ENCODE results near the gene PDE6A. TPM values are rescaled to one million over a fixed set of nuclear protein-coding genes. Genes with fewer than 3 reads are reported as not detected.
"Not testable (repeated sequence)": the region's sequence is repeated elsewhere in the genome, so short reads cannot be mapped to it uniquely, and the experiment has no call there.

Gene PDE6A
- total RNA-seq, 1 donor from 2014 or later: not detected

- no peak for DNase-seq
Observed at GRCh38 chr5:149951138-149951749, 6.7 kb upstream of the PDE6A start.

GRCh38 chr5:149948993-149949392 lies 4.4 kb upstream of the PDE6A start:
- DNase-seq: no peak

DNA sequence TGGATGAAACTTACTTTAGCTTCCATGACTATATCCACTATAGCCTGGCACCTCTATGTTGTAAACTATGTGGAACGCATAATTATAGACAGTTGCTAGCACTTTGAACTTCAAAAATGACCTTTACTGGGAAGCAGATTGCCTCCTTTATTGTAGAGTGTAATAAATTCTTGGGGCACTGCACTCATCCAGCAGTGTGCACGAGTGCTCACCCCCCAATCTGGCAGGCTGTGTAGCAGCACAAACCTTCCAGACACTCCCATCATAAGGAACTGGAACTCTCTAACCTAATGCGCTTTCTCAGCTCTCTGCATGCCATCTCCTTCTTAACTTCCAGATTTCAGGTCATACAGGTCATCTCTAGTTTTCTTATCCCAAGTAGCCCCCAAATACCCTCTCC lies 1.5 kb upstream of the PDE6A start:
- DNase-seq: no peak

DNA sequence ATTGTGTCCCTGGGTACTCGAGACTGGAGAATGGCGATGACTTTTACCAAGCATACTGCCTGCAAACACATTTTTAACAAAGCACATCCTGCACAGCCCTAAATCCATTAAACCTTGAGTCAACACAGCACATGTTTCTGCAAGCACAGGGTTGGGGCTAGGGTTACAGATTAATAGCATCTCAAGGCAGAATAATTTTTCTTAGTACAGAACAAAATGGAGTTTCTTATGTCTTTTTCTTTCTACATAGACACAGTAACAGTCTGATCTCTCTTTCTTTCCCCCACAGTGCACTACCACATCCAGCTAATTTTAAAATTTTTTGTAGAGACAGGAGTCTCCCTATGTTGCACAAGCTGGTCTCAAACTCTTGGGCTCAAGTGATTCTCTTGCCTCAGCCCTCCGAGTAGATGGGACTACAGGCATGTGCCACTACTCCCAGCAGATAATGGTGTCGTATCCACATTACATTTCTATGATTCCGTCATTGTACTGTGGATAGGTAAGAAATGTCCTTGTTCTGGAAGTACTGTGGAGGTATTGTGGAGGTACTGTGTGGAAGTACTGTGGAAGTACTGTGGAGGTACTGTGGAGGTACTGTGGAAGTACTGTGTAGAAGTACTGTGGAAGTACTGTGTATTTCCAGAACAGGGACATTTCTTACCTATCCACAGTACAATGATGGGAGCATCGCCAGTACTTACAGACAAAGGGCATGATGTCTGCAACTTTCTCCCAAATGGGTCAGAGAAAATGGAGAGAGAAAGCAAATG lies 1.2 kb downstream of the PDE6A start:
- not testable (repeated sequence) for DNase-seq

- DNase-seq: not testable (repeated sequence)
Observed at GRCh38 chr5:149942741-149943169, 1.8 kb downstream of the PDE6A start.

GRCh38 chr5:149942199-149942598 lies 2.4 kb downstream of the PDE6A start:
- DNase-seq: no peak

- DNase-seq: no peak
Observed at GRCh38 chr5:149941795-149942194, 2.8 kb downstream of the PDE6A start.

DNA sequence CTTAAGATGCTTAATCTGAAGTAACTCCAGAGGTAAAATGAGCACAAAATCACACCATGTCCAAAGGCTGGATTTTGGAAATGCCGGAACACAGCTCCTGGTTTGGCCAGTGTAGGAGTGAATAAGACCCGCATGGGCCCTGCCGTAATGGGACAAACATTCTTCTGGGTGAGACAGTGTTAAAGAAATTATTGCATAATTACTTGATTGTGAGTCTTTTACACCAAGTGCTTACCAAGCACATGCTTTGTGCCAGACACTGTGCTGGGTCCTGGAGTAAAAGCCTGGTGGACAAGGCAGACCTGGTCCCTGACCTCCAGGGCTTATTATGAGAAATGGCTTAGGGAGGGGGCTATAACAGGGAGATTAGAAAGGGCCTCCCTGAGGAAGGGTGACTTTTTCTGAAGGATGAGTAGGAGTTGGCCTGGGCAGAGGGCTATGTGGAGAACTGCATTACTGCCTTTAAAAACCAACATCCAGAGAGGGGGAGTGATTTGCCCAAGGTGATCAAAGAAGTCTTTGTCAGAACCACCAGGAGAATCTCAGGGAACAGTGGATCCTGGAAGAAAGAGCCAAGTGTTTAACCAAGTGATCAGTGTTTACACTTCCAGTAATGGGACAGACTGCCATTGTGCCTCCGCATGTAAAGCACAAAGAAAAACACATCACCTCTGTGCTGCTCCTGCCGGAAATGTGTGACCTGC lies 3.5 kb downstream of the PDE6A start:
- no peak for DNase-seq

DNA sequence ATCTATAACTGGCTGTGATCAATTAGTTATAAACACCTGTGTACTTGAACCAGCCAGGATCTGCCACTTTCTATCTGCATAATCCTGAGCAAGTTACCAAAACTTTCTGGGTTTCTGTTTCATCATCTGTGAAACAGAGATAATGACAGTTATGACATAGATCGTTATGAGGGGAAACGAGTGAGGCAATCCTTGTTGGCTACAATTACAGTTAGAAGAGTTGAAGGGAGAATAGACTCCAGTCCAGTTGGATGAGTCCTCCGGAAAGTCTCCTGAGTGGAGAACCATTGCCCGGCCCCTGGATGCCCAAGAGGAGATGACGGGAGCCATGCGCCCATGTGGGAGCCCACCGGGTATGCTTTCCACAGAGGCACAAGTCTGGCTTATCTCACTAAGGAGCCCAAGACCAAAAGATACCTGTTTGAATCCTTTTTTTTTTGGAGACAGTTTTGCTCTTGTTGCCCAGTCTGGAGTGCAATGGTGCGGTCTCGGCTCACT lies 4.5 kb downstream of the PDE6A start:
- no peak for DNase-seq

DNA sequence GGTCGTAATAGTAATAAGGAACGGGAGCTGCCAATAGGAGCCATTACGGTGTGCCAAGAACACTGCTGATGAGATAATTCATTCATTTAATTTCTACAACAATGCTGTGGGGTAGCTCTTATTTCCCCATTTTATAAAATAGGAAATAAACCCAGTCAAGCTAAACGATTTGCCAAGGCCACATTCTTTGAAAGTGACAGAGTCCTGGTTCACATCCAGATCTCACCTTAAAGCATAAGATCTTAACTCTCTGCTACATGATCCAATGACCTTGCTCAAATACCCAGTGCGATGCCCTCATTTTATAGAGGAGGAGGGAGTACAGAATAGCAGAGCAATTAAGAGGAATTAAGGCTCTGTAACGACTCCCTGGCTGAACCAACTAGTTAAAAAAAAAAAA lies 5.0 kb downstream of the PDE6A start:
- DNase-seq: no peak

GRCh38 chr5:149938791-149939358 lies 5.7 kb downstream of the PDE6A start:
- DNase-seq: no peak

DNA sequence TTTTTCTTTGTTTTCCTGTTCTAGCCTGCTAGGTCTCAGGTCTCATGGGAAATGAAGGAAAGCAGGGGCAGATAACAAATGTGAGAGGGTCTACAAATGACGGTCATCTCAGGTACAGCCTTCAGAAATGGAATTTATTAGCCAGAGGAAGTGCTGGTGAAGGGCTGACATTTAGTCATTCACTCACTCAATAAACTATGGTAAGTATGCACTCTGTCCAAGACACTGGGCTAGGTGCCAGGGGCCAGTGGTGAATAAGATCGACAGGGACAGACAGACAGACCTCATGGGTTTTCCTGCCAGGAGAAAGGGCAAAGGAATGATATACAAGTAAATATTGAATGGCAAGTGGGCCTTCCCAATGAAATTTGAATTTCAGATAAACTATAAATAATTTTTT lies 6.3 kb downstream of the PDE6A start:
- DNase-seq: no peak

DNA sequence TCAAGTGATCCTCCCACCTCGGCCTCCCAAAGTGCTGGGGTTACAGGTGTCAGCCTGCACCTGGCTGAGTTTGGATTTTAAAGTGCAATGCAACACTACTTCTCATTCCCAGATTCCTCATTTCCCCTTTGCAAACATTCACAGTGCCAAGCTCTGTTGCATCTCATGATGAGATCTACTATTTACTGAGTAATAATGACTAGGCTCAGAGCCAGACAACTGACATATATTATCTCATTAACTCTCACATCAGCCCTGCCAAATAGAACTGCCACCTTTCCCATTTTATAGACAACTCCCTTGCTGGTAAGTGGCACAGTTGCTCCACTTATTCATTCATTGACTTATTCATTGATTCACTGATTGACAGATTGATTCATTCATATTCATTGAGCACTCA lies 7.0 kb downstream of the PDE6A start:
- no peak for DNase-seq

DNA sequence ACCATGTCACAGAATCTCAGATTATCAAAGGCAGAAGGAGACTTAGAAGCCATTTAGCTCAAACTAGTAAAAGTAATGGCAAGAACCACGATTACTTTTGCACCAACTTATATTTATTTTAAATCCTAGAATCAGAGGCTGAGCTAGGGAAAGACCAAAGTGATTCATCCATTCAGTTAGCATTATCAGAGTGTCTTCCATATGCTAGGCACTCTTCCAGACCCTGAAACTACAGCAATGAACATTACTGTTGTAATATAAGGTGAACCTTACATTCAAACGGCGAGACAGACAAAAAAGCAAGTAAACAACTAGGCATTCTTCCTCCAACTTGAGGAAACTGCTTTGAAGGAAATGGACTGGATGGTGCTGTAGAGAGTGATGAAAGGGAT lies 7.9 kb downstream of the PDE6A start:
- DNase-seq: no peak

GRCh38 chr5:149936044-149936699 lies 8.4 kb downstream of the PDE6A start:
- DNase-seq: no peak

- no peak for DNase-seq
Observed at GRCh38 chr5:149935431-149935901, 9.1 kb downstream of the PDE6A start.

DNA sequence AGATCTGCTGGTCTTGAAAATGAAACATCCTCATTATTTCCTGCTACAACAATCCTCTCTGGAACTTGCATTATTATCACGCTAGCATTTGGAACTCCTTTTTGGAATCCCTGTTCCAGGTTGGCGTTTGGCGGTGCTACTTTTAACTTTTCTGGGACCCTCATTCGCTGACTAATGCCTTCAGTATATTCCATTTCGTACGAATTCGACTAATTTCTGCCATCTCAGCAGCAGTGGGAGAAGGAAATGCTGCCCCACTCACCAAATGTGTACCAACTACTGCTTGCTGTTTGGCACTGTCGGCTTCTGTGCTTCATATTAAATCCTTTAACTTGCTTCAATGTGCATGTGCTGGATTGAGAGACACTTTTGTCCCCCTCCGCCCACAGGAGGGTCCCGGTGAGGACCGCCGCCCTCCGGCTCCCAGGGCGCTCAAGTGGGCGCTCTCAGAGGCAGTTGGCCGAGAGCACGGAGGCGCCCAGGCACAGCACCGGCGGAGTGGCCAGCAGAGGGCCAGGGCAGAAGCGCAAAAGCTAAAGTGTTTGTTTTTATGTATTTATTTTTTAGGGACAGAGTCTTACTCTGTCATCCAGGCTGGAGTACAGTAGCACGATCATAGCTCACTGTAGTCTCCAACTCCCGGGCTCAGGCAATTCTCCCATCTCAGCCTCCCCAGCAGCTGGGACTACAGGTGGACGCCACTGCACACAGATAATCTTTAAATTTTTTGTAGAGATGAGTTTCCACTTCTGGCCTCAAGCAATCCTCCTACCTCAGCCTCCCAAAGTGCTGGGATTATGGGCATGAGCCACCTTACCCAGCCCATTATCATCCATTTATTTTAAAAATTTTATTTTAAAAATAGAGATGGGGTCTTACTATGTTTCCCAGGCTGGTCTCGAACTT lies 11.9 kb downstream of the PDE6A start:
- no peak for DNase-seq

DNA sequence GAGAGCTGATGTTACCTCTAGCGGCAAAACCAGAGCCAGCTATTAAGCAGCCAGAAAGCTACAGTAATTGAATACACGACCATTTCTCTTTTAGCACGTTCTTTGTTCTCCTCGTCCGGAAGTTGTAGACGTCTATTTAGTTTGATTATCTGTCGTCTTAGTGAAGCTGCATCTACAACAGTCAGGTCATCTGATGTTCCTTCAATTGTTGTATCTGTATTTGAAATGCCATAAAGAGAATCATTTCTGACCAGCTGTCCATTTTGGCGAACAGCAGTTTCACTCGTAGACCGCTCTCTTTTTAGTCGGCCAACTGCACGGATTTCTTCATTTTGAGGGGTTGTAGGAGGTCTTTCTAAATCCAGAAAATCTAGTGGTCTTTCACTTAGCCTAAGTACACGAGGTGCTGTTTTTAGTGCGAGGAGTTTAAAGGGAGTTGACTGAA lies 12.6 kb downstream of the PDE6A start:
- DNase-seq: no peak

DNA sequence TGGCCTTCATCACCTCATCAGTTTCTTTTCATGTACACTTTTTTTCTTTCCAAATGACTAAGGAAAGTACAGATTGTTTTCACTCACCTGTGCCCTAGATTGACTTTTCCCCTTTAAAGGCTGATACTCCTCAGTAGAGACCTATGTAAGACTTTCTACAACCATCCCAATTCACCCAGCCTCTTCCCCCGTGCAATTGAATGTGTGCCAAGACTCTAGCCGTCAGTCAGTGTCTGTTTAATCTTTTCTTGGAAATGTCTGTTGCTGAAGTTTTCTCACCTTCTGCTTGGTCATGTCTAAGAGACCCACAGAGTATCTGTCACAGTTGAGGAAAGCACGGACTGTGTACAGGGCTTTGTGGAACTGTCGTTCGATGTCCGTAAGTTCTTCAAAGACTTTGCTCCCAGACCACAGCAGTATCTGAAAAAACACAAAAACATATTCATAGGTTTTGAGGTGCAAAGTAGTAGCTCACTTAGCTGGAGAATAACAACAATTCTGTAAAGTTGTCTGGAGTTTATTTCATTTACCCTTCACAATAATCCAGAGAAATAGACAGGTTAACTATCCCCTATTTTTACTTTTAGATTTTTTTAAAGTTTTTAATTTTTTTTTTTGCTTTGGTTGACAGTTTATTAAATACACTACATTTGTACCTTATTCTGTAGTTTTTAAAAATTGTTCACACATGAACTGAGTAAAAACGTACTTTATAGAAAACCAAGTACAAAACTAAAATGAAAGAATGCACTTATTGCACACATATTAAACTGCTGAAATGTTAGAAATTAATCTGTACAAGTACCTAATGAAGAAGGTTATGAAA lies 13.6 kb downstream of the PDE6A start:
- DNase-seq: no peak

Data from skin of body (tissue), 2 donors.